KBM-7 (cell line): ENCODE data around the gene PKMYT1.
A peak's percentile ranks its signal among the peaks of the same experiment; 100 is the strongest.

ENCODE experiments used
- DNase-seq: peaks from one replicate; pipeline ENCODE4 v3.0.0-alpha.2; 2015
- in situ Hi-C: fragments of 300-500 bp; cut with MboI; formaldehyde crosslinking; loops from 2 replicates; pipeline ENCODE4 v1.14.3; 2020; ENCODE audit warnings: low sequenced_read_pairs, low pct_unique_long_range_greater_than_20kb, mixed read lengths

PKMYT1 gene

DNA sequence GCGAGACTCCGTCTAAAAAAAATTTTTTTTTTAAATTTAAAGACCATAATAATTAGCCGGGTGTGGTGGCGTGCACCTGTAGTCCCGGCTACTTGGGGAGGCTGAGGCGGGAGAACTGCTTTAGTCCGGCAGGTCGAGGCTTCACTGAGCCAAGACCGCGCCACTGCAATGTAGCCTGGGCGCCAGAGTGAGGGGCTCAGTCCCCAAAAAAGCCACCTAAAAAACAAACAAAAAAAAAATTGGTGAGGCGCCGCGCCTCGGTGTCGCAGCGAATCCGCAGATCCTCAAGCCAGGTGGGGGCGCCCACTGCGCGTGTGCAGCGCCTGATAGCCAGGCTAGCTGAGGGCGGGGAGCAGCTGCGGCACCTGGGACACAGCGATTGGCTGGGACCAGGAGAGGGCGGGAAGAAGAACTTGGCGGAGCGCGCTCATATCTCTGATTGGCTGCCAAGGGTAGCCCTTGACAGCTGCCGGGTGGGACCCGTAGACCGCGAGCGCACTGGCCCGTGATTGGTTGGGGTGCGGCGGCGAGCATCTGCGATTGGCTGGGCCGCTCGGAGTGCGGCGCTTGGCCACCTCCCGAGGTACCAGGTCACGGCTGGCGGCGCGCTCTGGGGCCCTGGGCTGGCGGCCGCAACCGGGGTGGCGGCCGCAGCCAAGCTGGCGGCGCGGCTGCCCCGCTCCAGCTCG lies 23.5 kb upstream of the PKMYT1 start:
- in situ Hi-C loops, result no loop called here
- peak; percentile 100 for DNase-seq

DNA sequence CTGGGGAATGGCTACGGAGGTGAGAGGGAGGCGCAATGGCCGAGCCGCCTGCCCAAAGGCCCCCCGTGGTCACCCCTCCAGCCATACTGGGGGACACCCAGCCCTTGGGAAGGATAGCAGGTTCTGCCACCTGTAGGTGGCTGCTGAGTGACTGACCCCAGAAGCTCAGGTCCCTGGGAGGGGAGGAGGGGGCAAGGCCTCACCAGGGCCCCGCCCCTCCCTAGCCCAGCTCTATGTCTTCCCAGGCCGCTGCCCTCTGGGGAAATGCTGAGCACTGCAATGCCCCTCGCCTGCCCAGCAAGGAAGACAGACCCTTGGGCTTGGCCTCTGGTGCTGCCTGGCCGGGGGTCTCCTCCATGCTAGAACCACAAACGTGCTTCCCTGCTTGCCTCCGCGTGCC lies 21.1 kb upstream of the PKMYT1 start:
- in situ Hi-C loops, result no loop called here
- no peak for DNase-seq

DNA sequence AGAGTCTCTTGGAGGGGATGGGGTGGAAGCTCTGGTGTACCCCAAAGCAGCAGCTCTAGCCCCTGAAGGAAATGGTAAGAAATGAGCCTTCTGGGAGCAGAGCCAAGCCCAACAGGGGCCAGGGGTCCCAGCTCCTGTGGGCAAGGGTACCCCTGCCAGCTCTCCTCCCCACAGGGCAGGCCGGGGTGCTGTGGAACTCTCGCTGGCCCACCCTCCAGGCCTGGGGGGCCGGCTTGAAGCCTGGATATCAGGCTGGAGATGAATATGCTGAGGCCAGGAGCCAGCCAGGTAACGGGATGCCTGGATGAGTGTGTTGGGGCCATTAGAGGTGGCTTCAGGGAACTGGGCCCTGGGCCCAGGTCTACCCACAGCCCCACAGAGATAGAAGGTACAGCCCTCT lies 20.3 kb upstream of the PKMYT1 start:
- in situ Hi-C loops, result no loop called here
- no peak for DNase-seq

DNA sequence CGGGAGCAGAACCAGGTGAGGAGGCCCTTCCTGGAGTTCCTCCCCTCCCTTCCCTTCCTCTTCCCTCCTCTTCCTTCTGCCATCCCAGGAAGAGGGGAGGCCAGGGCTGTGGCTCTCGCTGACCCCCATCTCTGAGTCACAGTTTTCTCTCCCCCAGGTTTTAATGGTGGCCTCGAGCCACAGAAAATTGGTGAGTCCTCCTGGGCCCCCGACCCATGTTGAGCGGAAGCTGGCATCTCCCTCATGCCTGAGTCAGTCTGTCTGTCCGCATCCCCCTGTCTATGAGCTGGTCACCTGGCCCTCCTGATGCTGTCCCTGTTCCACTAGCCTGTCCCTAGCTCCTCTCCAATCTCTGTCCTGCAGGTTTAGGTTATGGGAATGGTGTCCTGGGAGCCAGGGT lies 19.7 kb upstream of the PKMYT1 start:
- no peak for DNase-seq
- in situ Hi-C loops, result no loop called here

DNA sequence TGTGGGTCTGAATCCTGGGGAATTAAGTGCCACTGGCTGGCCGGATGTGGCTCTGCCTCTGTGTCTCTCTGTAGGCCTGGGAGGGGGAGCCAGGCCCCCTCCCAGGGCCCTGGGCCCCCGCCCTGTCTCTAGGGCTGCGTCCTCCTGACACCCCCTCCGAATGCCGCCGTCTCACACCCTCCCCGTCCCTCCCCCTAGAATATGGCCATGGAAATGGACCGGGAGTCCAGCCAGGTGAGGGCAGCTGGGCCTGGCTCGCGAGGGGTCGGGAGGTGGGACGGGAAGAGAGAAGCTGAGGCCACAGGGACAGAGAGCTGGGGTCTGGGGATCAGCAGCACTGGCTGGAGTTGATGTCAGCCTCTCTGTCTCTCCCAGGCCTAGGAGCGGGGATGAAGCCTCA lies 16.1 kb upstream of the PKMYT1 start:
- DNase-seq, result no peak
- in situ Hi-C loops, result no loop called here

DNA sequence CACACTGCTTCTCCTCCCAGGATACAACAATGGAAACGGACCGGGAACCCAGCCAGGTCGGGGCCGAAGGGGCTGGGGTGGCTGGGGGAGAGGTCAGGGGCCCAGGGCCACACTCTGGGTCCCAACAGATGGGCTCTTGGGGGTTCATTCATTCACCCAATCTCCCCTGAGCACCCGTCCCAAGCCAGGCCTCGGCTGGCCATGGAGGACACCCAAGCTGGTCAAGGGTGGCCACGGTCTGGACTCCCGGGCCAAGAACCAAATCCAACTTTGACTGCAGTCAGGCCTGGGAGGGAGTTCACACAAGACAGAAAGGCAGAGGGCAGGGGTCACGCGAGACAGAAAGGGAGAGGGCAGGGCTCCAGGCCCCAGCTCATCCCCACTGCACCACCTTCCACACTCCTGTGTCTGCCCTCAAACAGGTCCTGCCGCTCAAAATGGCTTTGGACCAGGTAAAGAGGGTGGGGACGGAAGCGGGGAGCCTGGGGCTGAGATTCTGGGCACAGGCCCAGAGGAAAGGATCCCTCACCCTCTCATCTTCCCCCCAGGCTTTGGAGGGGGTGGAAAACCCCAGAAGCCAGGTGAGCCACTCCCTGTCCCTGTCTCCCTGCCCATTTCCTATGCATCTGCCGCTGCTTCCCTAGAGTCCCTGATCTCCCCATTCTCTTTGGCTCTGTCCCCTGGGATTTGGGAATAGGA lies 12.3 kb upstream of the PKMYT1 start:
- in situ Hi-C loops, result no loop called here
- no peak for DNase-seq

DNA sequence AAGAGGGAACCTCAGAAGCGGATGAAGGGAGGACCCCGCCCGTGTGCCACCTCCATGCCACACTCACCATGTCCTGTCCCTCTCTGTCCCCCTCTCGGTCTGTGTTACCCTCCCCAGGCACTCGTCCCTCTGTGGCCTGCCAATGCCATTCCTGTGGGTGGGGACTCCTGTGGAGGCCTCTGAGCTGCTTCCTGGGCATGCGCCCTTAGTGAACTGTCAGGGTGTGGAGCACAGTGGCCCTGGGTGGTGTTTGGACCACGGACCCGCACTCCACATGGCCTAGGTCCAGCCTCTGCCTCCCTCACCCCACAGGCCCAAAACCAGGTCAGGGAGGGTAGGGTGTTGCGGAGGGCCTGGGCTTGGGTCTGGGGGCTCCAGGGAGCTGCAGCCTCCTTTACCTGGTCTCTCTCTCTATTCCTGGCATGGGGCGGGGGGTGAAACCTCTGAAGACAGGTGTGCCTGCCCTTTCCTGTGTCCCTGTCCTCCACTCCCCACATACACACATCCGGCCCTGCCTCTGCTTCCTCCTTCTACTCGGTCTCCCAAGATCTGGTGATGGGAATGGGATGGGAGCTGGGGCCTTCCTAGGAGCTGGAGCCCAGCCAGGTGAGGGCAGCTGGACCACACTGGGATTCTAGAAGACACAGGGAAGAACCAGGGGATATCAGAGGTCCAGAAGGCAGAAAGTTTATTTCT lies 11.5 kb upstream of the PKMYT1 start:
- in situ Hi-C loops, result no loop called here
- DNase-seq, result no peak

DNA sequence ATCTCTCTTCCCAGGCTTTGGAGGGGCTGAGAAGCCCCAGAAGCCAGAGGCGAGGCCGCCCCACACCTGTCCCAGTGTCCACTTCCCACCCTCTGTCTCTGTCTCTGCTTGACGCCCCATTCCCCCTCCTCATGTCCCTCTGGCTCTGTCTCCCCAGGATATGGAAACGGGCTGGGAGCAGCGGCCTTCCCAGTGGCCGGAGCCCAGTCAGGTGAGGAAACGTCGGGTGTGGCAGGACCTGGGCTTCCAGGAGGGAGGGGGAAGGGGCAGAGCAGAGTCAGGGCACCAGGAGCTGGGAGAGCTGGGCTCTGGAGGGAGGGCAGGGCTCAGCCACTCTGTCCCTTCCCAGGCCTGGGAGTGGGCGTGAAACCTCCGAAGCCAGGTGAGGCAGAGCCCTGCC lies 10.6 kb upstream of the PKMYT1 start:
- DNase-seq, result no peak
- in situ Hi-C loops, result no loop called here

DNA sequence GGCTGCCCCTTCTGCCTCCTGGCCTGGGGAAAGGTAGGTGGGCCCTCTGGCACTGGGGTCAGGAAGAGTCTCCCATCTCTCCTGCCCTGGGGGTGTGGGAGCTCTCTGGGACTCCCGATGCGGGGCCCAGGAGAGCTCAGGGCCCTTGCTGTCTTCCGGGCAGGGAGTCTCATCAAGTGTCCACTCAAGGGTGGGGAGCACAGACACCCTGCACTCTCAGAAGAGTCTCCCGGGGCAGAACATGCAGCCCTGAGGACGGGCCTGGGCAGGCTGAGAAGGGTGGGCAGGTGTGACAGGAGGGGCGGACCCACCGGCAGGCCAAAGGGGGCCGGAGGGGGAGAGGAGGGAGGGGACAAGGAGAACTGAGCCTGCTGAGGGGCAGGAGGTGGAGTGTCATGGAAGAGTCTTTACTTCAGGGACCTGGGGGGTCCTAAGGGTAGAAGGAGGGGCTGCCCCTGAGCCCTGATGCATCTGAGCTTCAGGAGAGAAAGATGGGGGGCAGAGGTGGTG lies 8.4 kb upstream of the PKMYT1 start:
- no peak for DNase-seq
- in situ Hi-C loops, result no loop called here

DNA sequence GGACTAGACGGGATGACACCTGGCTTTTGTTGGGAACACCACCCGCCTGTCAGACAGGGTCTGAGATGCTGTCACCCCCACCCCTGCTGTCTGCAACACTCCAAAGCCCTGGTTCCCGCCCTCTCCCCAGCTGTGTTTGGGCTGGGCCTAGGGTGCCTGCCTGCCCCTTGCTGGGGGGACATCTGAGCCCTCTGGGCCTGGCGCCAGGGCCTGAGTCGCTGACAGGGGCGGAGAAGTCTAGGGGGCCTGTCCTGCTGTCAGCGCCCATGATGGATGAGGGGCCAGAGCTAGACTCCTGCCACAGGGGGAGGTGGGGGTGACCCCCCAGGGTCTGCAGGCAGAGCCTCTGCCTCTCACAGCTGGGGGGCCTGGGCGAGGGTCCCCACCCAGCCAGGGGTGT lies 7.6 kb upstream of the PKMYT1 start:
- DNase-seq, result no peak
- in situ Hi-C loops, result no loop called here

DNA sequence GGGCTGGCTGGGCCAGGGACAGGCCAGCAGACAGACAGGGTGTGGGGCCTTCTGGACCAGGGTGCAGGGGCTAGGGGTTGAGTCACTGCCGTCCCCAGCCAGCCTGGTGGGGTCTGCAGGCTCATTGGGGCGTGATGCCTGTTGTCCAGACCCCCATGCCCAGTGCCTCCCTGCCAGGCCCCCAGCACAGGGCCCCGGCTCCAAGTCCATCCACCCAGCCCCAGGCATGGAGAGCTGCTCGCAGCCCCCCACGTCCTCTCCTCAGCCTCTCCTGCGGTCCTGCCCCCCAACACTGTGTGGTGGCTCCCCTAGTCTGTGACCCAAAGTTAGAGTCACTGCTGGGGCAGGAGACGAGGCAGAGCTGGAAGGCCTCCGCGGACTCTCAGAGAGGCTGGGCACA lies 7.0 kb upstream of the PKMYT1 start:
- in situ Hi-C loops, result no loop called here
- DNase-seq, result no peak

DNA sequence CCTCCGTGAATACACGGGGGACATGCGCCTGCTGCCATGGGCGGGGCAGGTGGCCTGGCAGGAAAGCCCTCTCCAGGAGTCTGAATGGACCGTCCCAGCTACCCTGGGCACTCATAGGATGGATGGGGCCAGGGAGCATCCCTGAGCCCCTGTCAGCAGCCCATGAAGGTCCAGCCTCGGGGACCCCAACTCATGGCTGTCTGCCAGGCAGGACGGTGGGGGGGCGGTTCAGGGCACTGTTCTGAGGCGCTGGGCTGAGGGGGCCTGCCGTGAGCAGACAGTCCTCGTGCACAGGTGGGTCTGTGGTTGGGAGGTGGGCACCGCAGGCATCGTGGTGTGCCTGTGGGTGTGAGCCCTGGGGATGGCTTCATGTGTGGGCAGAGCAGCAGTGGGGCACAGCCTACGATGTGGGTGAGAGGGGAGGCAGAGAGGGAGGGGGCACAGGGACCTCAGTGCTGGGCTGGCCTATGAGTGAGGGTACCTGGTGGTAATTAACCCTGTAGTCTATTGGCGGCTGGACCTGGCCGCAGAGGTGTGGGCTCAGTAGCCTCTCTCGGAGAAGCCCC lies 6.5 kb upstream of the PKMYT1 start:
- in situ Hi-C loops, result no loop called here
- DNase-seq, result no peak

DNA sequence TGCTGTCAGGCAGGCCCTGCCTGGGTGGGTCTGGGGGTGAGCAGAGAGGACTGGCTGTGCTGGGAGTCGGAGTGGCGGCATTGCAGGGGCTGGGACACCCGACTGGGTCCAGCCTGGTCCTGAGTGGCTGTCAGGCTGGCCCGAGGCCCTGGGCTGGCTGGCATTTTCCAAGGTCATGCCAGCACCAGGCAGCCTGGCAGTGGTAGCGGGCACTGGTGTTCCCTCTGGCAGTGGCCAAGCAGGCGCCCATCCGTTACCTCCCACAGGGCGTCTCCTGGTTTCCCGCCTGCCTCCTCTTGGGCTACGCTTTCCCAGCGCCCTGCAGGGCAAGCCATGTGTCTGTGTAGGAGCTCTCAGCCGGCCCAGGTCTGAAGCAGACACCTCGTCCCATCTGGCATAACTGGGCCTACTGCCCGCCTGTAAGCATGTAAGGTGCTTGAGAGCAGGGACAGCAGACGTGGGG lies 5.7 kb upstream of the PKMYT1 start:
- no peak for DNase-seq

DNA sequence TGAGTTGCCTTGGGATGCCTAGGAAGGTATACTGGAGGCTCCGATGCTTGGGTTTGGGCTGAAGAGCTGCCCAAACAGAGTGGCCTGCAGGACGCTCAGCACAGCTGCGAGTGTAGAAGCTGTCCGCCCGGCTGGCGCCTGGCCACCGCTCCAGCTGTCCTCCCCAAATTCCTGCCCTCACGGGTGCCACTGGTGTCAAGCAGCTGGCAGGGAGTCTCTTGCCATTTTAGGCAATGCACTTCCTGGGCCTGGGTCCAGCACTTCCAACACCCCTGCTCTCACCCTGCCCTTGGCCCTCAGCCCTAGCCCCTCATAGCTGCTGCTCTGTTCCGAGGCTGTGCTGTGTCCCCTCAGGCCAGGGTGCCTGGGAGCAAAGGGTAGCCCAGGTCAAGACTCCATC lies 5.2 kb upstream of the PKMYT1 start:
- no peak for DNase-seq
- in situ Hi-C loops, result no loop called here

More for the DNA sequence above, 5.7 kb upstream of the PKMYT1 start:
- in situ Hi-C loops, result no loop called here

DNA sequence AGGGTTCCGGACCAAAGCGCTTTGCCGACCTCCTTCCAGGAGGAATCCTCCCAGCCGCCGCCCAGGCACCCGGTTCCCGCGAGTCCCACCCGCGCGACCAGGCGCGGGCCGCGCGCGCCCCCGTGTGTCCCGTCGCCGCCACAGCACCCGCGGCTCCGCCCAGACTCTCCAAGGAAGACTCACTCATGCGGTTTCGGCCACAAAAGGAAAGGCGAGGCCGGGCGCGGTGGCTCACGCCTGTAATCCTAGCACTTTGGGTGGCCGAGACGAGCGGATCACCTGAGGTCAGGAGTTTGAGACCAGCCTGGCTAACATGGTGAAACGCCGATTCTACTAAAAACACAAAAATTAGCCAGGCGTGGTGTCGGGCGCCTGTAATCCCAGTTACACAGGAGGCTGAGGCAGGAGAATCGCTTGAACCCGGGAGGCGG lies 3.5 kb upstream of the PKMYT1 start:
- in situ Hi-C loops, result no loop called here
- peak; percentile 93 for DNase-seq

DNA sequence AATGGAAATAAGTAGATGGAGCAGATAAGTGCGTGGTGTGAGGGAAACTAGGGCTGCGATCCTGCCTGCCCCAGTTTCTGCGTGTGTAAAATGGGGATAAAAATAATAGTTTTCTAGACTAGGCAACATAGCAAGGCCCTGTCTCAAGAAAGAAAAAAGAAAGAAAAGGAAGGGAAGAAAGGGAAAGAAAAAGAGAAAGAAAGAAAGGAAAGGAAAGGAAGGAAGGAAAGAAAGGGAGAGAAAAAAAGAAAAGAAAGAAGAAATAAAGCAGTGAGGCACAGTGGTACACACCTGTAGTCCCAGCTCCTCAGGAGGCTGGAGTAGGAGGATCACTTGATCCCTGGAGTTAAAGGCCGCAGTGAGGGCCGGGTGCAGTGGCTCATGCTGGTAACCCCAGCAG lies 2.2 kb upstream of the PKMYT1 start:
- in situ Hi-C loops, result no loop called here
- DNase-seq, result no peak

DNA sequence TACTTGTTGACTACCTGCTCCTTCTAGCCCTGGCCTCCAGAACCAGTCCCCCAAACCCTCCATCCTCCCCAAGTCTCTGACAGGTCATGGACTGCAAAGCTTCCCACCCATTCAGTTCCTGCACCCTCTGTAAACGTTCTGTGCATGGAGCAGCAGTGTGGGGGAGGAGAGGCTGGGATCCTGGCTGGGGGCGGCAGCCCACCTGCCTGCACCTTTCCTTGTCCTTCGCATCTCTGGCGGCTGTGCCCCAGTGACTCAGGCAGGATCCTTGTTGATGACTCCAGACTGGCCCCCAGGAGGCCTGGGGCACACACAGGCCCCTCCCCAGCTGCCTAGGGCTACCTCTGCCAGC lies 1.6 kb upstream of the PKMYT1 start:
- no peak for DNase-seq
- in situ Hi-C loops, result no loop called here

DNA sequence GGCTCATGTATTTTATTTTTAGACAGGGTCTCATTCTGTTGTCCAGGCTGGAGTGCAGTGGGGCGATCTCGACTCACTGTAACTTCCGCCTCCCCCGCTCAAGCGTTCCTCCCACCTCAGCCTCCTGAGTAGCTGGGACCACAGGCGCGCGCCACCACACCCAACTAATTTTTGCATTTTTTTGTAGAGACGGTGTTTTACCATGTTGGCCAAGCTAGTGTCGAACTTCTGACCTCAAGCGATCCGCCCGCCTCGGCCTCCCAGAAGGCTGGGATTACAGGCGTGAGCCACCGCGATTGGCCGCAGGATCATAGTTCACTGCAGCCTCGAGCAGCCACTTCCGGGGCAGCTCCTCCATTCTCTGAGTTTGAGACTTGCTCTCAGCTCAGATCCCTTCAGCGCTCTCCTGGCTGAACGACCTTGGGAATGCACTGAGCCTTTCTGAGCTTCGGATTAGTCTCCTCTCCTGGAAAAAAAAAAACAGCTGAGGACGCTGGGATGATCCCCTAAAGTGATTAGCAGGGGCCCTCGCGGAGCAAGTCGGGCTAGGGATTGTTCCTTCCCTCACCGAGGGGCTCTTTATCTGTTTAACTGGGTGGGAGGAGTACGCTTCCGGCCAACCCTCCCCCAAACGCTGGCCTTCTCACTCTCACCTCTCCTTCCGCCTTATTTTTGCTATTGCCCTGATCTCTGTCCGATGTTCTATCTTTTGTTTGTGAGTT lies 1.1 kb upstream of the PKMYT1 start:
- in situ Hi-C loops, result no loop called here
- DNase-seq, result no peak

DNA sequence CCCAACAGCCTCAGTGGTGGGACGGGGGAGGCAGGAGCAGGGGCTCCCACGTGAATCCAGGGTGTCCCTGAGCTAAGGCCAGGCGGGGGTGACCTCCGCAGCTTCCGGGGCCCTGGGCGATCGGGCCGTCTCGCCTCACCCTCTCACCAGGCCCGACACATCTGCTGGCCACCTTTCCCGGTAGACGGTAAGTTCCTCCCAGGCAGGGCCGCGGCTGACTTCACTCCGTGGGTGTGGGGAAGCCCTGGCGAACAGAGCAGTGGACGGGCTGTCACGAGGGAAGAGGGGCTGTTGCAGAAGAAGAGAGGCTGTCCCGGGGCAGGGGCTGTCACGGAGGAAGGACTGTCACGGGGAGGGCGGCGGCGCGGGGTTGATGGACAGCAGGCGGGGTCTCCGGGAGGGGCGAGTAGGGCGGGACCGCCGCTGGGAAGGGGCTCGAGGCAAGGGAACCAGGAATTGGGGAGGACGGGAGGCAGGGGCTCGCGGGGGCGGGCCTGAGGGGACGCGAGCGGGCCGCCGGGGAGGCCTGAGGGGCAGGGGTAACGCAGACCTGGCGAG lies 498 bp downstream of the PKMYT1 start:
- peak; percentile 33 for DNase-seq
- in situ Hi-C loops, result no loop called here
